A549 (cell line): ENCODE measurements around the gene CCDC102B. TPM values are rescaled to one million over a fixed set of nuclear protein-coding genes. Genes with fewer than 3 reads are reported as not detected.
"Not testable (repeated sequence)": the region's sequence is repeated elsewhere in the genome, so short reads cannot be mapped to it uniquely, and the experiment has no call there.

ENCODE experiments used
- ATAC-seq, 2 experiments: fragments of 200-7000 bp in 1 of 2; fragments of >200 bp in 1 of 2; cut with Nextera tagmentation in 1 of 2; cut with Tn5 transposase in 1 of 2; 3 replicates each; pipeline versions ENCODE4 v1.8.0 to v1.9.1; 2018 to 2020; ENCODE audit warnings: mild to moderate bottlenecking in 1 of 2, moderate library complexity in 1 of 2
- CTCF ChIA-PET: fragments of 300-600 bp; sonication (Branson Sonifier 250); formaldehyde crosslinking; extraction: SDS; loops from one replicate; lab custom pipeline; 2021; ENCODE audit warnings: antibody characterized with exemption, inconsistent platforms; lab: Yijun Ruan, JAX
- POLR2A ChIA-PET: fragments of 350-600 bp; formaldehyde crosslinking; extraction: SDS; loops from one replicate; lab custom pipeline; 2021; ENCODE audit warnings: antibody characterized with exemption, inconsistent platforms; lab: Yijun Ruan, JAX
- DNase-seq, 2 experiments: peaks; one replicate each; pipeline versions ENCODE4 v3.0.0 to v3.0.0-alpha.2; 2011 to 2016; ENCODE audit warnings: low read depth in 1 of 2, low spot score in 1 of 2
- FAIRE-seq: peaks from 2 replicates; lab custom pipeline; 2011; peaks lifted over from hg19 to GRCh38; lab: Jason Lieb, UNC
- H3K27ac ChIP-seq, 2 experiments: fragments of >200 bp; sonication (Bioruptor Twin); formaldehyde crosslinking; 3 replicates each; pipeline ENCODE4 v1.5.1; 2016 to 2017
- H3K4me1 ChIP-seq: fragments of >200 bp; sonication (Bioruptor Twin); formaldehyde crosslinking; 3 replicates; pipeline ENCODE4 v1.6.1; 2016
- H3K4me2 ChIP-seq: fragments of >200 bp; sonication (Bioruptor Twin); formaldehyde crosslinking; 3 replicates; pipeline ENCODE4 v1.6.1; 2016
- H3K4me3 ChIP-seq: fragments of >200 bp; sonication (Bioruptor Twin); formaldehyde crosslinking; 3 replicates; pipeline ENCODE4 v1.5.1; 2016
- H3K9me3 ChIP-seq: fragments of >200 bp; sonication (Bioruptor Twin); formaldehyde crosslinking; 3 replicates; pipeline ENCODE4 v1.6.1; 2016
- CBX2 ChIP-seq: fragments of 200-600 bp; sonication (generic); IDR thresholded peaks from 2 replicates; pipeline ENCODE4 v1.6.1; 2016; ENCODE audit warnings: low read depth, mild to moderate bottlenecking, borderline replicate concordance
- CBX8 ChIP-seq: fragments of 200-600 bp; sonication (generic); IDR thresholded peaks from 2 replicates; pipeline ENCODE4 v1.6.1; 2016
- CEBPB ChIP-seq, 2 experiments: fragments of >200 bp in 1 of 2; sonication (Bioruptor Twin) in 1 of 2; formaldehyde crosslinking in 1 of 2; IDR thresholded peaks; 2 replicates each; pipeline ENCODE4 v1.6.1; 2012 to 2016
- EHF ChIP-seq: fragments of 250-450 bp; sonication (Bioruptor Pico); IDR thresholded peaks from 2 replicates; pipeline ENCODE4 v1.5.0; 2020; ENCODE audit warnings: mild to moderate bottlenecking
- EHMT2 ChIP-seq: fragments of 200-600 bp; sonication (generic); IDR thresholded peaks from 2 replicates; pipeline ENCODE4 v1.6.1; 2016; ENCODE audit warnings: antibody characterized with exemption, low read depth, mild to moderate bottlenecking, moderate library complexity
- EP300 ChIP-seq, 2 experiments: fragments of >200 bp; sonication (Bioruptor Twin); formaldehyde crosslinking; IDR thresholded peaks; 2 replicates in 1 of 2; 3 replicates in 1 of 2; pipeline ENCODE4 v1.6.1; 2016 to 2017
- ESRRA ChIP-seq: fragments of 150-350 bp; IDR thresholded peaks from 2 replicates; pipeline ENCODE4 v1.6.1; 2014; ENCODE audit warnings: mild to moderate bottlenecking, low read length, borderline replicate concordance
- FOSB ChIP-seq: fragments of 250-450 bp; sonication (Bioruptor Pico); IDR thresholded peaks from 2 replicates; pipeline ENCODE4 v1.5.0; 2020; ENCODE audit warnings: mild to moderate bottlenecking, moderate library complexity
- FOXS1 ChIP-seq: fragments of 250-450 bp; sonication (Bioruptor Pico); IDR thresholded peaks from 2 replicates; pipeline ENCODE4 v1.5.0; 2020; ENCODE audit warnings: mild to moderate bottlenecking, moderate library complexity
- GATA3 ChIP-seq: IDR thresholded peaks from 2 replicates; pipeline ENCODE4 v1.6.1; 2012; ENCODE audit warnings: borderline replicate concordance
- HDAC2 ChIP-seq: fragments of 200-600 bp; sonication (generic); IDR thresholded peaks from 2 replicates; pipeline ENCODE4 v1.6.1; 2016
- HOXB5 ChIP-seq: fragments of 250-450 bp; sonication (Bioruptor Pico); IDR thresholded peaks from 2 replicates; pipeline ENCODE4 v1.5.0; 2020; ENCODE audit warnings: mild to moderate bottlenecking, moderate library complexity
- JUN ChIP-seq, 2 experiments: fragments of >200 bp; sonication (Bioruptor Twin); formaldehyde crosslinking; IDR thresholded peaks; 2 replicates in 1 of 2; 3 replicates in 1 of 2; pipeline ENCODE4 v1.6.1; 2016 to 2017
- MYC ChIP-seq: IDR thresholded peaks from 2 replicates; pipeline ENCODE4 v1.6.1; 2012; ENCODE audit warnings: mild to moderate bottlenecking, inconsistent platforms, low read length, improper control_type of control experiment, borderline replicate concordance
- NFE2L2 ChIP-seq: fragments of 150-350 bp; conservative IDR thresholded peaks from 2 replicates; pipeline ENCODE4 v1.6.1; 2014; ENCODE audit warnings: low read length
- PHF8 ChIP-seq: fragments of 200-600 bp; sonication (generic); IDR thresholded peaks from 2 replicates; pipeline ENCODE4 v1.6.1; 2016; ENCODE audit warnings: low read depth, mild to moderate bottlenecking, antibody characterized with exemption, moderate library complexity, borderline replicate concordance
- POLR2A ChIP-seq: IDR thresholded peaks from 2 replicates; pipeline ENCODE4 v1.6.1; 2012; ENCODE audit warnings: mild to moderate bottlenecking, low read length
- POLR2AphosphoS2 ChIP-seq: conservative IDR thresholded peaks from 2 replicates; pipeline ENCODE4 v1.6.1; 2012; ENCODE audit warnings: low read length, improper control_type of control experiment, inconsistent platforms
- RCOR1 ChIP-seq: fragments of 150-350 bp; IDR thresholded peaks from 2 replicates; pipeline ENCODE4 v1.6.1; 2014; ENCODE audit warnings: antibody characterized with exemption, low read length, low read depth
- REST ChIP-seq: fragments of 200-600 bp; sonication (generic); IDR thresholded peaks from 2 replicates; pipeline ENCODE4 v1.6.1; 2016; ENCODE audit warnings: antibody characterized with exemption, mild to moderate bottlenecking, moderate library complexity
- RFX5 ChIP-seq: fragments of 450-650 bp; IDR thresholded peaks from 2 replicates; pipeline ENCODE4 v1.7.1; 2014; ENCODE audit warnings: antibody characterized with exemption, mild to moderate bottlenecking, moderate library complexity
- RNF2 ChIP-seq: fragments of 200-600 bp; sonication (generic); IDR thresholded peaks from 2 replicates; pipeline ENCODE4 v1.6.1; 2016; ENCODE audit warnings: low read depth, mild to moderate bottlenecking, antibody characterized with exemption, moderate library complexity, borderline replicate concordance
- SMC3 ChIP-seq: fragments of >200 bp; sonication (Bioruptor Twin); formaldehyde crosslinking; IDR thresholded peaks from 3 replicates; pipeline ENCODE4 v1.6.1; 2018; ENCODE audit warnings: inconsistent platforms
- TP53 ChIP-seq: fragments of 250-450 bp; sonication (Bioruptor Pico); IDR thresholded peaks from 2 replicates; pipeline ENCODE4 v1.5.0; 2021; ENCODE audit warnings: mild to moderate bottlenecking, moderate library complexity
- ZNF302 ChIP-seq: fragments of 250-450 bp; sonication (Bioruptor Pico); IDR thresholded peaks from 2 replicates; pipeline ENCODE4 v1.9.0; 2021; ENCODE audit warnings: inconsistent platforms, mild to moderate bottlenecking, moderate library complexity
- ZSCAN20 ChIP-seq: fragments of 250-450 bp; sonication (Bioruptor Pico); IDR thresholded peaks from 2 replicates; pipeline ENCODE4 v1.8.0; 2022; ENCODE audit warnings: mild to moderate bottlenecking, moderate library complexity
- WGBS: methylation state at CpG from one replicate; pipeline ENCODE4 v1.1.6; 2017; ENCODE audit errors: missing lambda C conversion rate; 5-methylcytosine and 5-hydroxymethylcytosine counted together
- polyA plus RNA-seq, 4 experiments: library from polyadenylated mRNA; depleted of rRNA in 3 of 4; stranded (reverse); fragments of >200 nt; fragmentation: RNase III in 1 of 4; extraction: RNeasy Plus Mini Kit Qiagen cat#74134 plus additional on column Dnase treatment in 1 of 4; gene quantifications; 2 replicates in 3 of 4; 3 replicates in 1 of 4; pipeline ENCODE4 v1.2.3, GENCODE V29; 2011 to 2017
- TF ChIP-seq, protein P1 (sequence below): fragments of >200 bp; sonication (Bioruptor Twin); formaldehyde crosslinking; IDR thresholded peaks from 3 replicates; pipeline ENCODE4 v1.6.1; 2016
- TF ChIP-seq, protein P2 (sequence below): IDR thresholded peaks from 2 replicates; pipeline ENCODE4 v1.6.1; 2012; ENCODE audit warnings: low read depth, borderline replicate concordance
- TF ChIP-seq, protein P3 (sequence below): fragments of >200 bp; sonication (Bioruptor Twin); formaldehyde crosslinking; IDR thresholded peaks from 2 replicates; pipeline ENCODE4 v1.6.1; 2016

CCDC102B gene
- polyA plus RNA-seq, 2 of the 4 experiments (the other 2 are of a cell fraction) = 1.2 to 1.6 TPM

GRCh38 chr18:68942230-68942629 is 144.3 kb downstream of the CCDC102B start:
- no peak for ATAC-seq
- no peak overlapping the region for H3K27ac ChIP-seq
- DNase-seq = no peak
- POLR2A ChIA-PET = no interaction called here
- H3K4me1 ChIP-seq = no peaks in the 10 kb centered on the region
- H3K4me2 ChIP-seq = no peak overlapping the region
- CTCF ChIA-PET = no interaction called here
- no peaks in the 10 kb centered on the region for H3K9me3 ChIP-seq
- 40% methylated on average over 7 of the region's 7 CpGs for WGBS
- FAIRE-seq = no peak
- TF ChIP-seq ZNF302 (CRISPR knock-in tag) (no peak), EHF (CRISPR knock-in tag) (no peak), JUN (IDR thresholded peaks at IDR 0.05) (no peak), POLR2AphosphoS2 (no peak), RNF2 (no peak), HOXB5 (CRISPR knock-in tag) (no peak), FOXS1 (no peak), RCOR1 (no peak), CEBPB (IDR thresholded peaks at IDR 0.05) (no peak), EP300 (IDR thresholded peaks at IDR 0.05) (no peak), NFE2L2 (no peak), EHMT2 (no peak), GATA3 (no peak), SMC3 (no peak)
- TF ChIP-seq, protein P1, sequence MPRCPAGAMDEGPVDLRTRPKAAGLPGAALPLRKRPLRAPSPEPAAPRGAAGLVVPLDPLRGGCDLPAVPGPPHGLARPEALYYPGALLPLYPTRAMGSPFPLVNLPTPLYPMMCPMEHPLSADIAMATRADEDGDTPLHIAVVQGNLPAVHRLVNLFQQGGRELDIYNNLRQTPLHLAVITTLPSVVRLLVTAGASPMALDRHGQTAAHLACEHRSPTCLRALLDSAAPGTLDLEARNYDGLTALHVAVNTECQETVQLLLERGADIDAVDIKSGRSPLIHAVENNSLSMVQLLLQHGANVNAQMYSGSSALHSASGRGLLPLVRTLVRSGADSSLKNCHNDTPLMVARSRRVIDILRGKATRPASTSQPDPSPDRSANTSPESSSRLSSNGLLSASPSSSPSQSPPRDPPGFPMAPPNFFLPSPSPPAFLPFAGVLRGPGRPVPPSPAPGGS = no peak
- no peak overlapping the region for H3K4me3 ChIP-seq

GRCh38 chr18:68943861-68944260 is 146.0 kb downstream of the CCDC102B start:
- 41% methylated on average over 2 of the region's 2 CpGs for WGBS
- H3K9me3 ChIP-seq, CTCF ChIA-PET, H3K4me3 ChIP-seq, DNase-seq, POLR2A ChIA-PET, H3K4me1 ChIP-seq, H3K4me2 ChIP-seq, H3K27ac ChIP-seq, FAIRE-seq, ATAC-seq: not testable (repeated sequence)

- FAIRE-seq = no peak
- no peak for ATAC-seq
- H3K27ac ChIP-seq = no peak overlapping the region
- TF ChIP-seq PHF8 = no peak
- no peak for TF ChIP-seq RNF2
- no peak for TF ChIP-seq RFX5
- no peak for TF ChIP-seq TP53 (CRISPR knock-in tag)
- TF ChIP-seq RCOR1 = no peak
- H3K4me2 ChIP-seq = no peak overlapping the region
- WGBS = 0% methylated on average over 1 of the region's 1 CpG
- POLR2A ChIA-PET = no interaction called here
- CTCF ChIA-PET = no interaction called here
- DNase-seq = no peak
- H3K4me1 ChIP-seq = no peaks in the 10 kb centered on the region
- no peak overlapping the region for H3K4me3 ChIP-seq
- H3K9me3 ChIP-seq = no peaks in the 10 kb centered on the region
These were observed 146.4 kb downstream of the CCDC102B start for GRCh38 chr18:68944330-68944729.

DNA sequence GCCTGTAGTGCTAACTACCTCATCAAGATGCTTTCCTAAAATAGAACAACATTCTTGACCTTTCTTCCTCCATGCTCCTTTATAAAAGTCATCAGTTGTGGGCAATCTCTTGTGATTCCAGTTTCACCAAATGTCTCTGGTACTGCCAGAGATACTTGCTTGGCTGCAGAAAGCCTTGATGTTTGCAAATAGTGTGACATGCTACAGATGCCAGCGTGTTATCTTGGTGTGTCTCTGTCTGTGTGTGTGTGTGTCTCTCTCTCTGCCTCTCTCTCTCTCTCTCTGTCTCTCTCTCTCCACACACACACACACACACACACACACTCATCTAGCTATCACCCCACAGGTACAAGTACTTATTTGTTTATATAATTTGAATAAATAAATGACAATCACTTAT is 146.9 kb downstream of the CCDC102B start:
- POLR2A ChIA-PET = no interaction called here
- CTCF ChIA-PET = no interaction called here
- 10% methylated on average over 1 of the region's 1 CpG for WGBS
- H3K27ac ChIP-seq = no peak overlapping the region
- no peaks in the 10 kb centered on the region for H3K9me3 ChIP-seq
- H3K4me3 ChIP-seq = no peak overlapping the region
- no peaks in the 10 kb centered on the region for H3K4me1 ChIP-seq
- no peak for ATAC-seq
- H3K4me2 ChIP-seq = no peak overlapping the region
- DNase-seq = no peak
- no peak for FAIRE-seq
- no peak for TF ChIP-seq CBX2
- TF ChIP-seq REST = no peak
- TF ChIP-seq EHF (CRISPR knock-in tag) = no peak
- no peak for TF ChIP-seq RFX5
- no peak for TF ChIP-seq HDAC2
- no peak for TF ChIP-seq POLR2A
- no peak for TF ChIP-seq ESRRA
- no peak for TF ChIP-seq ZNF302 (CRISPR knock-in tag)
- TF ChIP-seq FOSB = no peak
- TF ChIP-seq, protein P2, sequence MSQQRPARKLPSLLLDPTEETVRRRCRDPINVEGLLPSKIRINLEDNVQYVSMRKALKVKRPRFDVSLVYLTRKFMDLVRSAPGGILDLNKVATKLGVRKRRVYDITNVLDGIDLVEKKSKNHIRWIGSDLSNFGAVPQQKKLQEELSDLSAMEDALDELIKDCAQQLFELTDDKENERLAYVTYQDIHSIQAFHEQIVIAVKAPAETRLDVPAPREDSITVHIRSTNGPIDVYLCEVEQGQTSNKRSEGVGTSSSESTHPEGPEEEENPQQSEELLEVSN = no peak
- TF ChIP-seq, protein P3, sequence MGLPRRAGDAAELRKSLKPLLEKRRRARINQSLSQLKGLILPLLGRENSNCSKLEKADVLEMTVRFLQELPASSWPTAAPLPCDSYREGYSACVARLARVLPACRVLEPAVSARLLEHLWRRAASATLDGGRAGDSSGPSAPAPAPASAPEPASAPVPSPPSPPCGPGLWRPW = no peak
- TF ChIP-seq MYC = no peak
- no peak for TF ChIP-seq CBX8
- no peak for TF ChIP-seq ZSCAN20 (CRISPR knock-in tag)
- no peak for TF ChIP-seq NFE2L2
